Non-pigmented ciliary epithelial cell (primary cell): Measurements from ENCODE around the gene CYP2D6.
"Not testable (repeated sequence)": the region's sequence is repeated elsewhere in the genome, so short reads cannot be mapped to it uniquely, and the experiment has no call there.

Experiments
- DNase-seq: peaks from one replicate; pipeline ENCODE4 v3.0.0-alpha.2; 2010; ENCODE audit warnings: low read depth

The CYP2D6 gene

GRCh38 chr22:42158456-42159132, 28.0 kb upstream of the CYP2D6 start:
- DNase-seq = no peak

- no peak for DNase-seq
These were observed 26.0 kb upstream of the CYP2D6 start for GRCh38 chr22:42156598-42156997.

- no peak for DNase-seq
These were observed 25.5 kb upstream of the CYP2D6 start for GRCh38 chr22:42156121-42156520.

GRCh38 chr22:42155053-42155543, 24.5 kb upstream of the CYP2D6 start:
- DNase-seq = no peak

- DNase-seq = no peak
These were observed 23.9 kb upstream of the CYP2D6 start for GRCh38 chr22:42154293-42155052.

GRCh38 chr22:42152661-42153270, 22.2 kb upstream of the CYP2D6 start:
- no peak for DNase-seq

- no peak for DNase-seq
These were observed 21.5 kb upstream of the CYP2D6 start for GRCh38 chr22:42151924-42152635.

- no peak for DNase-seq
These were observed 20.3 kb upstream of the CYP2D6 start for GRCh38 chr22:42150727-42151590.

- DNase-seq = not testable (repeated sequence)
These were observed 19.2 kb upstream of the CYP2D6 start for GRCh38 chr22:42149798-42150197.

- no peak for DNase-seq
These were observed 14.6 kb upstream of the CYP2D6 start for GRCh38 chr22:42145175-42145574.

- not testable (repeated sequence) for DNase-seq
These were observed 13.5 kb upstream of the CYP2D6 start for GRCh38 chr22:42143859-42144822.

- no peak for DNase-seq
These were observed 12.3 kb upstream of the CYP2D6 start for GRCh38 chr22:42142771-42143461.

- DNase-seq = not testable (repeated sequence)
These were observed 10.9 kb upstream of the CYP2D6 start for GRCh38 chr22:42141307-42142057.

GRCh38 chr22:42140153-42140552, 9.5 kb upstream of the CYP2D6 start:
- DNase-seq = not testable (repeated sequence)

GRCh38 chr22:42139508-42139907, 8.9 kb upstream of the CYP2D6 start:
- not testable (repeated sequence) for DNase-seq

- DNase-seq = no peak
These were observed 8.4 kb upstream of the CYP2D6 start for GRCh38 chr22:42138972-42139371.

- DNase-seq = no peak
These were observed 7.6 kb upstream of the CYP2D6 start for GRCh38 chr22:42138122-42138770.

- not testable (repeated sequence) for DNase-seq
These were observed 5.1 kb upstream of the CYP2D6 start for GRCh38 chr22:42135688-42136087.
